Measurements from ENCODE around the gene POU2AF1.

DNA sequence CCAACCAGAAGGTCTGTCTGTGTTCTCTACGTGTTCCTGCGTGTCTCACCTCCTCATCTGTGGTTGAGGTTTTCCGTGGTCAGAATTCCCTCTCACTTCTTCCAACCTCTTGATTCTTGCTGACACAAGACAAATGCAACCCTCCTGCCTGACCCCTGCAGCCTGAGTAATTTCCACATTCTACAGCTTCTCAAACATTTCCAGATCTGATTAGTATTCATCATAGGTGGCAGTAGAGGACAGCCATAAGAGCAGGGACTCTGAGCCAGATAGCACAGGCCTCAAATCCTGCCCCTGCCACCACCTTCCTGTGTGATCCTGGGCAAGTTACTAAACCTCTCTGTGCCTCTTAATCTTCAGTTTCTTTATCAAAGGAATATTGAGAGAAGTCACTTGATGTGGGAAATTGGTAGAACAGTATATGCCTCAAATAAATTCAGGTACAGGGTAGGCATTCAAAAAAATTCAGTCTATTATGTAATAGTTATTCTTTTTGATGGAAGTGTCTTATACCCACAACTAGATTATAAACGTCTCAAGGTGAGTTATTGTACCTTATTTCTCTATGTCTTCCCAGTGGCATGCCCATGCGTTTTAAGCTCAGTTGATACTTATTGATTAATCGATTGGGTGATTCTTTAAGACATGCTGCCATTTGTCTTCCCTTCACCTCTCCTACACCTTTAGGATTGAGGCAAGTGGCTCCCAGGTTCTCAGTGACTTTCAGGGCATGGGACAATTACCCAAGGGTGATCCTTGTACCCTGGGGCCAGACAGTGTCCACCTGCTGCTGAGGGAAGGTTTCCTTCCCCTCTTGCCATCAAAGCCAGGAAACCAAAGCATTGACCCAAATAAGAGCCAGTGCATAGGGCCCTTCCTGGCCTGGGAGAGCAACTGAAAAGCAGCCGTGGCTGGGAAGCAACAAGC lies 19.6 kb downstream of the POU2AF1 start:
- TF ChIP-seq, protein P1, sequence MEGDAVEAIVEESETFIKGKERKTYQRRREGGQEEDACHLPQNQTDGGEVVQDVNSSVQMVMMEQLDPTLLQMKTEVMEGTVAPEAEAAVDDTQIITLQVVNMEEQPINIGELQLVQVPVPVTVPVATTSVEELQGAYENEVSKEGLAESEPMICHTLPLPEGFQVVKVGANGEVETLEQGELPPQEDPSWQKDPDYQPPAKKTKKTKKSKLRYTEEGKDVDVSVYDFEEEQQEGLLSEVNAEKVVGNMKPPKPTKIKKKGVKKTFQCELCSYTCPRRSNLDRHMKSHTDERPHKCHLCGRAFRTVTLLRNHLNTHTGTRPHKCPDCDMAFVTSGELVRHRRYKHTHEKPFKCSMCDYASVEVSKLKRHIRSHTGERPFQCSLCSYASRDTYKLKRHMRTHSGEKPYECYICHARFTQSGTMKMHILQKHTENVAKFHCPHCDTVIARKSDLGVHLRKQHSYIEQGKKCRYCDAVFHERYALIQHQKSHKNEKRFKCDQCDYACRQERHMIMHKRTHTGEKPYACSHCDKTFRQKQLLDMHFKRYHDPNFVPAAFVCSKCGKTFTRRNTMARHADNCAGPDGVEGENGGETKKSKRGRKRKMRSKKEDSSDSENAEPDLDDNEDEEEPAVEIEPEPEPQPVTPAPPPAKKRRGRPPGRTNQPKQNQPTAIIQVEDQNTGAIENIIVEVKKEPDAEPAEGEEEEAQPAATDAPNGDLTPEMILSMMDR (IDR thresholded peaks at IDR 0.05), result no peak
- no peak for TF ChIP-seq POLR2A (IDR thresholded peaks at IDR 0.05)
